Neural cell (in vitro differentiated cells): ENCODE results near the gene RNF148. TPM values are rescaled to one million over a fixed set of nuclear protein-coding genes. Genes with fewer than 3 reads are reported as not detected.

Experiments used
- H2AFZ ChIP-seq: fragments of 200-600, 300-800 bp; sonication (generic), shearing (Covaris generic); 2 replicates; pipeline ENCODE4 v1.6.0; 2014; ENCODE audit warnings: low read depth, mild to moderate bottlenecking, antibody characterized with exemption, low read length, moderate library complexity
- H3F3A ChIP-seq: fragments of 200-600 bp; shearing (Covaris generic); 2 replicates; pipeline ENCODE4 v1.6.1; 2016; ENCODE audit warnings: mild to moderate bottlenecking, moderate library complexity, mixed read lengths, antibody characterized with exemption, low read length; ENCODE audit not compliant: insufficient read depth, poor library complexity, severe bottlenecking
- H3K27ac ChIP-seq: fragments of 200-600, 300-800 bp; sonication (generic), shearing (Covaris generic); 2 replicates; pipeline ENCODE4 v1.5.1; 2014; ENCODE audit warnings: mild to moderate bottlenecking, low read length, moderate library complexity
- H3K27me3 ChIP-seq: fragments of 300-800, 200-600 bp; sonication (generic), shearing (Covaris generic); 2 replicates; pipeline ENCODE4 v1.6.0; 2014; ENCODE audit warnings: mild to moderate bottlenecking, low read depth, low read length, moderate library complexity; ENCODE audit not compliant: insufficient read depth
- H3K36me3 ChIP-seq: fragments of 300-800, 200-600 bp; sonication (generic), shearing (Covaris generic); 2 replicates; pipeline ENCODE4 v1.5.1; 2014; ENCODE audit warnings: mild to moderate bottlenecking, antibody characterized with exemption, low read length, moderate library complexity; ENCODE audit not compliant: insufficient read depth
- H3K4me2 ChIP-seq: fragments of 300-800, 200-600 bp; sonication (generic), shearing (Covaris generic); 2 replicates; pipeline ENCODE4 v1.6.0; 2014; ENCODE audit warnings: mild to moderate bottlenecking, low read length
- H3K4me3 ChIP-seq: fragments of 300-800, 200-600 bp; sonication (generic), shearing (Covaris generic); 2 replicates; pipeline ENCODE4 v1.5.1; 2014; ENCODE audit warnings: mild to moderate bottlenecking, low read length, moderate library complexity
- H3K79me2 ChIP-seq: fragments of 200-600 bp; shearing (Covaris generic); replicated peaks from 2 replicates; pipeline ENCODE4 v1.6.0; 2014; ENCODE audit warnings: mild to moderate bottlenecking, low read length, moderate library complexity; ENCODE audit not compliant: insufficient read depth
- H3K9ac ChIP-seq: fragments of 300-800, 200-600 bp; sonication (generic), shearing (Covaris generic); 2 replicates; pipeline ENCODE4 v1.6.1; 2016; ENCODE audit warnings: mild to moderate bottlenecking, low read length, mixed read lengths
- H3K9me2 ChIP-seq: fragments of 200-600 bp; shearing (Covaris generic); 2 replicates; pipeline ENCODE4 v1.6.1; 2016; ENCODE audit warnings: mild to moderate bottlenecking, low read length, mixed read lengths; ENCODE audit not compliant: insufficient read depth
- H3K9me3 ChIP-seq: fragments of 200-600, 300-800 bp; sonication (generic), shearing (Covaris generic); 2 replicates; pipeline ENCODE4 v1.6.1; 2016; ENCODE audit warnings: mild to moderate bottlenecking, mixed run types, low read length, moderate library complexity, mixed read lengths
- H4K20me1 ChIP-seq: fragments of 200-600 bp; shearing (Covaris generic); 2 replicates; pipeline ENCODE4 v1.6.1; 2016; ENCODE audit warnings: mild to moderate bottlenecking, mixed run types; ENCODE audit not compliant: insufficient read depth
- CTCF ChIP-seq: fragments of 450-650 bp; IDR thresholded peaks from 2 replicates; pipeline ENCODE4 v1.5.1; 2014; ENCODE audit warnings: antibody characterized with exemption, mild to moderate bottlenecking, moderate library complexity; ENCODE audit not compliant: poor library complexity, severe bottlenecking
- EP300 ChIP-seq: fragments of 450-650 bp; conservative IDR thresholded peaks from 2 replicates; pipeline ENCODE4 v1.6.1; 2014; ENCODE audit warnings: antibody characterized with exemption, mild to moderate bottlenecking, moderate library complexity; ENCODE audit not compliant: poor library complexity, severe bottlenecking
- EZH2 ChIP-seq: fragments of 200-600, 300-800 bp; shearing (Covaris generic), sonication (generic); IDR thresholded peaks from 2 replicates; pipeline ENCODE4 v1.6.1; 2014; ENCODE audit warnings: antibody characterized with exemption, low read length, borderline replicate concordance, mild to moderate bottlenecking; ENCODE audit not compliant: insufficient read depth, poor library complexity, severe bottlenecking
- MXI1 ChIP-seq: fragments of 450-650 bp; conservative IDR thresholded peaks from 2 replicates; pipeline ENCODE4 v1.6.1; 2014; ENCODE audit warnings: antibody characterized with exemption, mild to moderate bottlenecking; ENCODE audit not compliant: poor library complexity, severe bottlenecking
- POLR2AphosphoS5 ChIP-seq: IDR thresholded peaks from 2 replicates; pipeline ENCODE4 v1.6.1; 2012
- RAD21 ChIP-seq: fragments of 450-650 bp; conservative IDR thresholded peaks from 2 replicates; pipeline ENCODE4 v1.6.1; 2014; ENCODE audit warnings: antibody characterized with exemption, mild to moderate bottlenecking, moderate library complexity
- SMC3 ChIP-seq: fragments of 450-650 bp; conservative IDR thresholded peaks from 2 replicates; pipeline ENCODE4 v1.6.1; 2014; ENCODE audit warnings: antibody characterized with exemption, mild to moderate bottlenecking, moderate library complexity; ENCODE audit not compliant: poor library complexity
- TAF1 ChIP-seq: IDR thresholded peaks from 2 replicates; pipeline ENCODE4 v1.6.1; 2012; ENCODE audit warnings: low read depth
- polyA plus RNA-seq: library from polyadenylated mRNA; depleted of rRNA; stranded (reverse); fragments of >200 nt; gene quantifications from 2 replicates; pipeline ENCODE4 v1.2.3, GENCODE V29; 2014
- TF ChIP-seq, protein P1 (sequence below): IDR thresholded peaks from 2 replicates; pipeline ENCODE4 v1.6.1; 2012; ENCODE audit warnings: borderline replicate concordance

The RNF148 gene
- polyA plus RNA-seq, 1 donor from 2014 or later = 0.25 TPM

GRCh38 chr7:122736183-122736582 is 33.5 kb upstream of the RNF148 start:
- Histone ChIP-seq H3K27ac (no peak overlapping the region), H3K9me2 (no peaks in the 10 kb centered on the region), H4K20me1 (no peaks in the 10 kb centered on the region), H3K36me3 (no peaks in the 10 kb centered on the region), H3K9me3 (no peaks in the 10 kb centered on the region), H3K4me3 (no peak overlapping the region), H3F3A (no peaks in the 10 kb centered on the region), H3K4me2 (no peak overlapping the region), H2AFZ (no peak overlapping the region), H3K27me3 (no peaks in the 10 kb centered on the region), H3K79me2 (no peaks in the 10 kb centered on the region), H3K9ac (no peak overlapping the region)
- TF ChIP-seq TAF1 = no peak
- no peak for TF ChIP-seq POLR2AphosphoS5
- no peak for TF ChIP-seq CTCF
- TF ChIP-seq EP300 = no peak
- no peak for TF ChIP-seq MXI1
- TF ChIP-seq SMC3 = no peak
- TF ChIP-seq, protein P1, sequence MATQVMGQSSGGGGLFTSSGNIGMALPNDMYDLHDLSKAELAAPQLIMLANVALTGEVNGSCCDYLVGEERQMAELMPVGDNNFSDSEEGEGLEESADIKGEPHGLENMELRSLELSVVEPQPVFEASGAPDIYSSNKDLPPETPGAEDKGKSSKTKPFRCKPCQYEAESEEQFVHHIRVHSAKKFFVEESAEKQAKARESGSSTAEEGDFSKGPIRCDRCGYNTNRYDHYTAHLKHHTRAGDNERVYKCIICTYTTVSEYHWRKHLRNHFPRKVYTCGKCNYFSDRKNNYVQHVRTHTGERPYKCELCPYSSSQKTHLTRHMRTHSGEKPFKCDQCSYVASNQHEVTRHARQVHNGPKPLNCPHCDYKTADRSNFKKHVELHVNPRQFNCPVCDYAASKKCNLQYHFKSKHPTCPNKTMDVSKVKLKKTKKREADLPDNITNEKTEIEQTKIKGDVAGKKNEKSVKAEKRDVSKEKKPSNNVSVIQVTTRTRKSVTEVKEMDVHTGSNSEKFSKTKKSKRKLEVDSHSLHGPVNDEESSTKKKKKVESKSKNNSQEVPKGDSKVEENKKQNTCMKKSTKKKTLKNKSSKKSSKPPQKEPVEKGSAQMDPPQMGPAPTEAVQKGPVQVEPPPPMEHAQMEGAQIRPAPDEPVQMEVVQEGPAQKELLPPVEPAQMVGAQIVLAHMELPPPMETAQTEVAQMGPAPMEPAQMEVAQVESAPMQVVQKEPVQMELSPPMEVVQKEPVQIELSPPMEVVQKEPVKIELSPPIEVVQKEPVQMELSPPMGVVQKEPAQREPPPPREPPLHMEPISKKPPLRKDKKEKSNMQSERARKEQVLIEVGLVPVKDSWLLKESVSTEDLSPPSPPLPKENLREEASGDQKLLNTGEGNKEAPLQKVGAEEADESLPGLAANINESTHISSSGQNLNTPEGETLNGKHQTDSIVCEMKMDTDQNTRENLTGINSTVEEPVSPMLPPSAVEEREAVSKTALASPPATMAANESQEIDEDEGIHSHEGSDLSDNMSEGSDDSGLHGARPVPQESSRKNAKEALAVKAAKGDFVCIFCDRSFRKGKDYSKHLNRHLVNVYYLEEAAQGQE = no peak

GRCh38 chr7:122727759-122728158 is 25.0 kb upstream of the RNF148 start:
- Histone ChIP-seq H3K4me2 (no peak overlapping the region), H3K27ac (no peak overlapping the region), H4K20me1 (no peaks in the 10 kb centered on the region), H3F3A (no peaks in the 10 kb centered on the region), H3K9me2 (no peaks in the 10 kb centered on the region), H3K9ac (no peak overlapping the region), H3K9me3 (no peaks in the 10 kb centered on the region), H3K4me3 (no peak overlapping the region), H3K27me3 (no peaks in the 10 kb centered on the region), H2AFZ (no peak overlapping the region), H3K79me2 (no peaks in the 10 kb centered on the region), H3K36me3 (no peaks in the 10 kb centered on the region)
- TF ChIP-seq CTCF (no peak), EZH2 (no peak), SMC3 (no peak), RAD21 (no peak), TAF1 (no peak), POLR2AphosphoS5 (no peak), MXI1 (no peak), EP300 (no peak)
- TF ChIP-seq, protein P1 = no peak
